GM19328 (cell line): ENCODE data around the gene SAMD4B.
"Not testable (repeated sequence)": the region's sequence is repeated elsewhere in the genome, so short reads cannot be mapped to it uniquely, and the experiment has no call there.

Source experiments
- ATAC-seq: cut with Tn5 transposase; IDR thresholded peaks from one replicate; pipeline ENCODE4 v1.9.1; 2021; ENCODE audit warnings: mild to moderate bottlenecking, moderate library complexity; ENCODE audit not compliant: unreplicated experiment

SAMD4B gene

DNA sequence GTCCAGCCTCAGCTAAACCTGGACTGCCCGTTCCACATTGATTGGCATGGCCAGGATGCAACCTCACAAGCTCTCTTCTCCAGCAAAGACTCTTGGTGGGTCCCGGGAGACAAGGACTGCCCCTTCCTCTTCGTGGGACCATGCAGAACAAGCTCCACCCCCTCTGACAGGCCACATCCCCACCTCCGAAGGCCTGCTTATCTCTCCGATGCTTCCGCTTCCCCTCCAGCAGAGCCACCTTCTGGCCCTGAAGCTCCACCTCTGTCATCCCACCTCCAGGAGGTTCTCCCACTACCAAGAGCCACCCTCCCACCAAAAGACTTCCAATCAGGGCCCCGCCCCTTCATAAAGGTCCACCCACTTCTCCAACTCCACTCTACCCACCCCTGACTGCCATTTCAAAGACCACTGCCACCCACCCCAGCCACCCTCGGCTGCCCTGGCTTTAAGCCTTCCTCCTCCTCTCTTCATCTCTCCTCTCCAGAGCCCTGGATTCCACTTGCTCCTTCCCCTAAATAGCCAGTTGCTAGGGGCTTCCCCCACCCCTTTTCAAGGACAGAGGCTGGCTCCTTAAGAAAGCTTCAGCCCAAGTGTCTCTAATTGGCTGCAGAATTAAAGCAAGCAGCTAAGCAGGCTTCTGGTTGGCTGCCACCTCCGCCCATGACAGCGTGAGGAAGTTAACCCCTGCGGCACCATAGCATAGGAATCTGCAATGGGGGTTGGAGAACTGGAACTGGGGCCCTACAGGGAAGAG is 31.5 kb upstream of the SAMD4B start:
- ATAC-seq: no peak

DNA sequence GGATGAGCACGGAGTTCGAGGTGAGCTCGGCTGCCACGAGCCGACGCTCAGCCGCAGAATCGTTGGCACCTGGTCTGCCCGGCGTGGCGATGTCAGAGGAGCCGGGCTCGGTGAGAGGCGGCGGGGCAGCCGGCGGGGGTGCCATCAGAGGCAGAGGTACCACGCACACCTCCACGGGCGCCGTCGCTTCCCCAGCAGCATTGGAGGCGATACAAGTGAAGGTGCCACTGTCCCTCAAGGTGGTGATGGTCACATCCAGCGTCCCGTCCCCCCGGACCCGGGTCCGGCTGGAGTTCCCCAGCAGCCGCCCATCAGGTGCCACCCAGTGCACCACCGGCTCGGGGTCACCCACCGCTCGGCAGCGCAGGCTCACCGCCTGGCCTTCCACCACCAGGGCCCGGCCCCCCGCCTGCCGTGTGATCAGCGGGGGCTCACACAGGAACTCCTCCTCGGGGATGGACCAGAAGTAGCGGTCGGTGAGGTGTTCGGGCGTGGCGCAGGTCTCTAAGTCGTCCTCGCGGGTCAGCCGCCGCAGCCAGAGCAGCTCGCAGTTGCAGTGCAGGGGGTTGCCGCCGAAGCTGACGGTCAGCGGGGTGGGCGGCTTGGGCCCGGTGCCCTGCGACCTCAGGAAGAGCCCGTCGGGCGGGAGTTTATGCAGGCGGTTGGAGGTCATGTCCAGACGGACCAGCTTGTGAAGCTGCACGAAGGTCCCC is 28.0 kb upstream of the SAMD4B start:
- no peak for ATAC-seq

DNA sequence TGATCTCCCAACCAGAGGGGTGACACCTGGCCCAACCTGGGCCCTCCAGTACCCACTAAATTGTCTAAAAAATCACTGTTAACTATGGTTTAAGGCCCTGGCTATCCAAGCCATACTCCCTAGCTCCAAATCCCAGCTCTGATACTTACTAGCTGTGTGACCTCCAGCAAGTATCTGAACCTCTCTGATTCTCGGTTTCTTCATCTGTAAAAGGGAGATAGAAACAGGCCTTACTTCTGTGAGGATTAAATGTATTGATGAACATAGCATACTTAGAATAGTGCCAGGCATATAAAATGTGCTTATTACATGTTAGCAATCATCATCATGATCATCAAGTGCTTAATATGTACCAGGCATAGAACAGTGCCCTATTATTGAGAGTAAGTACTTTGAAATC is 26.3 kb upstream of the SAMD4B start:
- no peak for ATAC-seq

DNA sequence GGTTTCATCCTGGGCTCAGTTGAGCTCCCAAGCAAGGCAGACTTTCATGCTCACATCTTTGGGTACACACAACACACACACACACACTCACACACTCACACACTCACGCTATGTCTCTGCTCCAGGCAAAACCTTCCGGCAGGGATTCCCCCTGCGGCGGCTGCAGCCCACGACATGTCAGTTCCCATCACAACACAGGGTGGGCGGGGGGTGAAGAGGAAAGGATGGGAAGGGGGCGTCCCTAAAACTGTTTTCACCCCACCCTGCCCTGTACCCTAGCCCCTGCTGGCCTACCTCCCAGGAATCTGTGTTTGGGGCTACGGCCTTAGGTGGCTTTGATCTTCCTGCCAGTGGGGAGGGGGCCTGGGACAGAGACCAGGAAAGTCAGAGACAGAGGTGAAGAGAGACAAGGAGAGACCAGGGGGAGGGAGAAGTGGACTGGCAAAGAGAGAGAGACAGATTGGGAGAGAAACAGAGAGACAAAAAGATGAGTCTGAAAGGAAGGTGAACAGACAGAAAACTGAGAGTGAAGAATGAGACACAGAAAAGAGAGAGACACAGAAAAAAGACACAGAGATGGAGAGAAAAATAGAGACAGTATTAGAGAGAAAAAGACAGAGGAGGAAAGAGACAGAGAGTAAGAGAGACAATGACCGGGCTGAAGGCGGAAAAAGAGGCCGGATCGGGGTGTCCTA is 25.4 kb upstream of the SAMD4B start:
- ATAC-seq: no peak

DNA sequence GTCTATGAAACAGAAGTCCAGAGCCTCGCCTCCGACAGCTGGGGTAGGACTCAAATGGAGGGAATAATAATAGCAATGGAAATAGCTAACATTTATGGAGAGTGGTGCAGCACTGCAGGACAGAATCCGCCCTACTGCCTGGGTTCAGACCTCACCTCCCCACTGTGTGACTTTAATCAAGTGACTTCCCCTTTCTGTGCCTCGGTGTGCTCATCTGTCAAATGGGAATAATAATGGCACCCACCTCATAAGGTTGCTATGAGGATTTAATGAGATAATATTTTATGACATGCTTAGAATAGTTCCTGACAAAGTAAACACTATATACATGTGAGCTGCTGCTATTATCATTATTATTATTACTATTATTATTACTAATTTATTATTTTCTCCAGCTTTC is 24.7 kb upstream of the SAMD4B start:
- ATAC-seq: no peak

DNA sequence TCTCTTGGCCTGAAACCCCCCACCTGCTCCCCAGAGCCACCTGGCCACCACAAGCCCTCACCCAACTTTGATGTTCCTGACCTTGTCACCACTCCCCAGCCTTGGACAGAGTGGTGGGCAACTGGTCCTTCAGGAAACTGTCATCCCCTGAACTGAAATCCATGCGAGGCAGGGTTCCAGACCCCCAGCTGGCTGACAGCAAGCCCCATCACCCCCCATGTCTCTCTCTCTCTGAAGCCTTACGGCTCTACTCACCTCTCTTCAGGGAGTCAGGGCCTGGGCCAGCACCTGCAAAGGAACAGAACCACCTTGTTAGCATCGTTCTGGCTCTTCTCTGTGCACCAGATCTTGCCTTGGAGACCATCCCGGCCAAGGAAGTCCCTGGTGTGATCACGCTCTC is 24.1 kb upstream of the SAMD4B start:
- ATAC-seq: no peak

DNA sequence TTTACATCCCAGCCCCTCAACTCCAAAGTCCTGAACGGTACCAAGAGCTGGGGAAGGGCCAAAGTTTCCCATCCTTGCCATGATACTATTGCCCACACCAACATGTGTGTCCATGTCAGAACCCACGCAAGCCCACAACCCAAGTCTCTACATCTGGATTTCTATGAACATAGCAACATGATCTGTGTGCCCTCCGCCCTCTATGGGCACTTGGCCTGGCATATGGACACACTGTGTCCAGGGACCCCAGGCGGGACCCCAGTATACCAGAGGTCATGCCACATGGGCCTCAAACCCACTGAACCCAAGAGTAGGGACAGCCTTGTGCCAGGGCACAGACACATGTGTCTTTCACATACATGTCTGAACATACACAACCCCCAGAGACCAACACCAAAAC is 23.5 kb upstream of the SAMD4B start:
- no peak for ATAC-seq

GRCh38 chr19:39319098-39319891 is 22.9 kb upstream of the SAMD4B start:
- no peak for ATAC-seq

GRCh38 chr19:39319892-39320248 is 22.4 kb upstream of the SAMD4B start:
- ATAC-seq: no peak

DNA sequence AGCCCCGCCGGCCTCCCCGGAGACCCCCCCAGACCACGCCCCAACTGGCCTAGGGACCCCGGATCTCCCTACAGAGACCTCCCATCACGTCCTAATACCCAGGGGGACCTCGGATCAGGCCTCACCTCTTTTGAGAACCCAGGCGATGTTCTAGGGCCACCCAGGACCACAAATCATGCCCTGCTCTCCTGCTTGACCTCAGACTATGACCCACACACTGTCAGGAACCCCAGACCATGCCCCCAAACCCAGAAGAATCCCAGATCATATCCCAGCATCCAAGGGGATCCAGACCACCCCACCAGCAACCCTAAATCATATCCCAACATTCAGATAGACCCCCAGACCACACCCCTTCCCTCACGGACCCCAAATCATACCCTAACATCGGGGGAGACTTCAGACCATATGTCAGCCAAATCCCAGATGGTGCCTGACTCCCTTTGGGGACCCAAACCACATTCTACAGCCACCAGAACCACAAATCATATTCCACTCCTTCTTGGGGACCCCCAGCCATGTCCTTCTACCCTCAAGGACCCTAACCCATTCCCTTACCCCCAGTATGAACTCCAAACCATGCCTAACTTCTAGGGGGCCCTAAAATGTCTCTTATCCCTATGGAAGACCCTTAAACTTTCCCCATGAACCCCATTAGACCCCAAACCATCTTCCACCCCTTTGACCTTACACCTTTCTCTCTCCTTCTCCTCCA is 20.9 kb upstream of the SAMD4B start:
- ATAC-seq: no peak

DNA sequence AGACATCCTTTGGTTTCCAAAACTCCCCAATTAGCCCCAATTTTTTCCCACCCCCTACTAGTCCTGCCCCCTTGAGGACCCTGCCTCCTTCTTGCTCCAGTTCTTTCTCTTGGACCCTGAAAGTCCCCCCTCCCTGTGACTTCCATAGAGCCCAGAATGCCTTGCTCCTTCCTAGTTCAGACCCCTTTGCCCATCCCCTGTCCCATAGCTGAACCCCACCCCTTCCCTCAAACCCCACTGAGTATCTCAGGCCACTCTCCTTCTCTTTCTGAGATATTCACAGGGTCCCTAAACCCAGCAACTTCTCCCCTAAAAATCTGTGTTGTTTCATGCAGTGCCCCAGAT is 20.4 kb upstream of the SAMD4B start:
- no peak for ATAC-seq

DNA sequence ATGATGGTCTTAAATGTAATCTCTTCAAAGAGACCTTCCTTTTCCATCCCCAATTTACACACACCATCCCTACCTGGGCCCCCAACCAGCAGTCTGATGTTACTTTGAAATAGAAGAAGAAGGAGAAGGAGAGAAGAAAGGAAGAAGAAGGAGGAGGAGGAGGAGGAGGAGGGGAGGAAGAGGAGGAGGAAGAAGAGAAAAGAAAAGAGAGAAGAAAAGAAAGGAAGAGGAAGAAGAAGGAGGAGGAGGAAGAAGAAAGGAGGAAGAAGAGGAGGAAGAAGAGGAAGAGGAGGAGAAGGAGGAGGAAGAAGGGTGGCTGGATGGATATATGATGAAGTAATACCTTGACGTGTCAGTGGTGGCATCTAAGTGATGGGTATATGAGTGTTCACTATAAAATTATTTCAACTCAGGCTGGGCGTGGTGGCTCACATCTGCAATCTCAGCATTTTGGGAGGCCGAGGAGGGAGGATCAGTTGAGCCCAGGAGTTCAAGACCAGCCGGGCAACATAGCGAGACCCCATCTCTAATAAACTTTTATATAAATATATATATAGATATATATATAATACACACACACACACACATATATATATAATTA is 17.9 kb upstream of the SAMD4B start:
- ATAC-seq: no peak

- ATAC-seq: no peak
Measured at GRCh38 chr19:39325778-39326665, 16.2 kb upstream of the SAMD4B start.

DNA sequence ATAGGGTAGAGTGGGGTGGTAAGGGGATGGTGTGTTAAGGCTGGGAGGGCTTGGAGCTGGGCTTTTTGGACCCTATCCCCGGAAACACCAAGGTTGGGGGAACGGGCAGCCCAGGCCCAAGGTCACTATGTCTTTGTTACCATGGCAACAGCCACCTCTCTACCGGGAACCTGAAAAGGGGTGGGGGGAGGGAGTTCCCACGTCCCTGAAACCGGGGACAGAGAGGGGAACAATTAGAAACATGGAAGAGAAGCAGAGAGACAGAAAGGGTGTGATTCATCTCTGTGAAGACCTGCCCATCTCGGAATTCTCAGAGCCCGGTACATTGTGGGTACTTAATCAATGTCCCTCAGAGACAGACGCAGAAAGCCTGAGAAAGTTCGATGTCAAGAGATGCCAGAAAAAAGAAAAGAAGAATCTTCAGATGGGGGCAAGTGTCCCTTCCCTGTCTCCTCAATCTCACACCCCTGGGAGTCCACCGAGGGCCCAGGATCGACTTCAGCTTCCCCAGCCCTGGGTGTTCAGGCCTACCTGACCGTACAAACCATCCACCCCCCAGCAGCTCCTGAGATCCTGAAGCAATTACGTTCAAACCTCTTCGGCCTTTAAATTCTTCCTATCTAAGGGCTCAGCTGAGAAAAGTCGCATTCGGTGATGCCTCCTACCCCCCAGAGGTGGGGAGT is 14.7 kb upstream of the SAMD4B start:
- ATAC-seq: no peak

- no peak for ATAC-seq
Measured at GRCh38 chr19:39328046-39328705, 14.0 kb upstream of the SAMD4B start.

DNA sequence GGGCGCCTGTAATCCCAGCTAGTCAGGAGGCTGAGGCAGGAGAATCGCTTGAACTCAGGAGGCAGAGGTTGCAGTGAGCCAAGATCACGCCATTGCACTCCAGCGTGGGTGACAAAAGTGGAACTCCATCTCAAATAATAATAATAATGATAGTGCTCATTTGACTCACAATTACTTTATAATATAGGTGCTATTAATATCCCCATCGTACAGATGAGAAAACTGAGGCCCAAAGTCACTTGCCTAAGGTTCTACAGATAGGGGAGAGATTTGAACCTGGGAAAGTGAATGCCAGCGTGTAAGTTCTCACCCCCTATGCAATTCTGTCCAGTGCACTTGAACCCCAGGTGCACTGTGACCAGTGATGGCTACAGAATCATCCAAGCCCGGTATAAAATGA is 12.3 kb upstream of the SAMD4B start:
- no peak for ATAC-seq

GRCh38 chr19:39332293-39332692 is 9.9 kb upstream of the SAMD4B start:
- ATAC-seq: no peak

DNA sequence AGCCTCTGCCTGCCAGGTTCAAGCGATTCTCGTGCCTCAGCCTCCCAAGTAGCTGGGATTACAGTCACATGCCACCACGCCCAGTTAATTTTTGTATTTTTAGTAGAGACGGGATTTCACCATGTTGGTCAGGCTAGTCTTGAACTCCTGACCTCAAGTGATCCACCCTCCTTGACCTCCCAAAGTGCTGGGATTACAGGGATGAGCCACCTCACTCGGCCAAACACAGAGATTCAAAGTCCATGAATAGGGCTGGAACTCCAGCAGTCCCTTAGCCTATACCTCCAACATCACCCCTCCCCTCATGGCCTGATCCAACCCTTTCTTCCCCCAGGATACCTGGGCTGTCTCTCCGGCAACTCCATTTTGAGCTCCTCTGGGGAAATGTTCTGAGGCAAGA is 9.5 kb upstream of the SAMD4B start:
- not testable (repeated sequence) for ATAC-seq
